HepG2 (cell line): ENCODE measurements around the gene FLAD1. TPM values are rescaled to one million over a fixed set of nuclear protein-coding genes. Genes with fewer than 3 reads are reported as not detected.

Source experiments
- ATAC-seq: fragments of 200-7000 bp; cut with Tn5 transposase; 3 replicates; pipeline ENCODE4 v1.9.1; 2020; ENCODE audit warnings: mild to moderate bottlenecking, moderate library complexity
- BruUV-seq: library from RNA; stranded (reverse); fragments of 400-500 nt; replicated peaks from 2 replicates; lab custom pipeline; 2021; lab: Mats Ljungman, UMichigan
- CTCF ChIA-PET: fragments of 300-600 bp; formaldehyde crosslinking; extraction: SDS; loops from one replicate; lab custom pipeline; 2021; ENCODE audit warnings: low total read pairs, inconsistent platforms, low intra/inter-chr PET ratio; lab: Yijun Ruan, JAX
- POLR2A ChIA-PET: fragments of 350-600 bp; sonication (Branson Sonifier 250); formaldehyde crosslinking; loops from one replicate; lab custom pipeline; 2020; ENCODE audit warnings: antibody characterized with exemption, inconsistent platforms; lab: Yijun Ruan, JAX
- DNase-seq: peaks from one replicate; pipeline ENCODE4 v3.0.0-alpha.2; 2015; ENCODE audit warnings: low spot score
- FAIRE-seq: peaks from 3 replicates; lab custom pipeline; 2011; peaks lifted over from hg19 to GRCh38; lab: Jason Lieb, UNC
- H2AFZ ChIP-seq: one replicate; pipeline ENCODE4 v1.6.1; 2011; ENCODE audit warnings: low read length, inconsistent platforms
- H3K27ac ChIP-seq: fragments of 300-600 bp; 3 replicates; pipeline ENCODE4 v1.8.0; 2011; ENCODE audit warnings: mixed run types, mild to moderate bottlenecking, mixed read lengths, low read length, inconsistent platforms; ENCODE audit not compliant: insufficient read depth; ENCODE audit errors: extremely low read length
- H3K27me3 ChIP-seq, 2 experiments: fragments of 200-600 bp in 1 of 2; 2 replicates in 1 of 2; 3 replicates in 1 of 2; pipeline versions ENCODE4 v1.6.0 to v1.8.0; 2011; ENCODE audit warnings: low read length in 2 of 2, mild to moderate bottlenecking in 2 of 2, moderate library complexity in 2 of 2, inconsistent platforms in 1 of 2; ENCODE audit not compliant: insufficient read depth in 2 of 2, control insufficient read depth in 1 of 2
- H3K36me3 ChIP-seq, 2 experiments: fragments of 200-600 bp in 1 of 2; replicated peaks in 1 of 2; 2 replicates in 1 of 2; 3 replicates in 1 of 2; pipeline versions ENCODE4 v1.5.1 to v1.8.0; 2011; ENCODE audit warnings: low read length in 2 of 2, inconsistent platforms in 1 of 2; ENCODE audit not compliant: insufficient read depth in 2 of 2, control insufficient read depth in 1 of 2
- H3K4me1 ChIP-seq: 2 replicates; pipeline ENCODE4 v1.5.1; 2012; ENCODE audit warnings: low read length, inconsistent platforms; ENCODE audit not compliant: insufficient read depth
- H3K4me2 ChIP-seq: 2 replicates; pipeline ENCODE4 v1.6.0; 2011; ENCODE audit warnings: low read depth, low read length, inconsistent platforms
- H3K4me3 ChIP-seq, 3 experiments: fragments of 200-600 bp in 1 of 3; sonication (generic), shearing (Covaris generic) in 1 of 3; replicated peaks in 1 of 3; 2 replicates each; pipeline ENCODE4 v1.5.1; 2011 to 2016; ENCODE audit warnings: low read length in 3 of 3, inconsistent platforms in 2 of 3, low read depth in 2 of 3, mild to moderate bottlenecking in 2 of 3, control low read depth in 1 of 3, mixed read lengths in 1 of 3; ENCODE audit not compliant: insufficient read depth in 1 of 3
- H3K79me2 ChIP-seq: one replicate; pipeline ENCODE4 v1.6.1; 2011; ENCODE audit warnings: low read length, inconsistent platforms; ENCODE audit not compliant: insufficient read depth
- H3K9ac ChIP-seq: 2 replicates; pipeline ENCODE4 v1.6.0; 2011; ENCODE audit warnings: mild to moderate bottlenecking, low read depth, low read length, inconsistent platforms; ENCODE audit not compliant: insufficient read depth
- H3K9me3 ChIP-seq: 2 replicates; pipeline ENCODE4 v1.5.1; 2012; ENCODE audit warnings: mild to moderate bottlenecking, low read length
- H4K20me1 ChIP-seq: 2 replicates; pipeline ENCODE4 v1.6.0; 2011; ENCODE audit warnings: inconsistent platforms, mild to moderate bottlenecking, low read length, moderate library complexity; ENCODE audit not compliant: insufficient read depth
- FOSL2 ChIP-seq: sonication (generic); formaldehyde crosslinking; IDR thresholded peaks from 2 replicates; pipeline ENCODE4 v1.4.0; 2020; ENCODE audit warnings: missing genetic modification reagents
- RBM22 ChIP-seq: fragments of 200-400 bp; formaldehyde crosslinking; optimal IDR thresholded peaks from 2 replicates; pipeline ENCODE3; 2017; ENCODE audit warnings: mild to moderate bottlenecking, low read length, moderate library complexity
- RFX5 ChIP-seq: IDR thresholded peaks from 2 replicates; pipeline ENCODE4 v1.6.1; 2011; ENCODE audit warnings: low read depth, low read length, improper control_type of control experiment
- ZNF263 ChIP-seq: sonication (generic); formaldehyde crosslinking; IDR thresholded peaks from 2 replicates; pipeline ENCODE4 v1.4.0; 2020; ENCODE audit warnings: missing genetic modification reagents
- ZNF772 ChIP-seq: sonication (generic); formaldehyde crosslinking; IDR thresholded peaks from 2 replicates; pipeline ENCODE4 v1.5.0; 2020; ENCODE audit warnings: mild to moderate bottlenecking, missing genetic modification reagents
- WGBS: methylation state at CpG from one replicate; pipeline ENCODE4 v1.1.6; 2017; ENCODE audit warnings: low lambda C conversion rate; 5-methylcytosine and 5-hydroxymethylcytosine counted together
- in situ Hi-C: cut with HindIII; loops from 2 replicates; pipeline ENCODE4 v1.10.0; 2017; ENCODE audit warnings: low pct_unique_long_range_greater_than_20kb; ENCODE audit not compliant: extremely low pct_ligation_motif_present
- intact Hi-C: fragments of 100-400 bp; cut with micrococcal nuclease; formaldehyde crosslinking; loops from one replicate; pipeline ENCODE4 v1.10.0; 2022; ENCODE audit not compliant: unreplicated experiment
- polyA plus RNA-seq, 8 experiments: library from polyadenylated mRNA; depleted of rRNA in 3 of 8; stranded (reverse) in 7 of 8; unstranded in 1 of 8; fragments of >200 nt; fragmentation: Illumina TruSeq in 4 of 8; extraction: Trizol in 4 of 8; gene quantifications; 2 replicates each; pipeline versions ENCODE4 v1.2.1 to v1.2.3, GENCODE V29; 2011 to 2016; ENCODE audit warnings: low read depth in 4 of 8, missing spikeins in 1 of 8, mixed read lengths in 1 of 8; ENCODE audit not compliant: insufficient read depth in 1 of 8
- total RNA-seq, 5 experiments: library from RNA; depleted of rRNA; stranded (reverse); fragments of >200 nt; fragmentation: Illumina TruSeq; extraction: Trizol; gene quantifications; 2 replicates each; pipeline ENCODE4 v1.2.3, GENCODE V29; 2016; ENCODE audit warnings: low read depth in 1 of 5

The FLAD1 gene
- total and polyA plus RNA-seq, 2 of the 13 experiments (the other 11 are each of a cell fraction or from before 2014, with no cell fraction given): 25.9 to 32.8 TPM

GRCh38 chr1:155026588-155026987, 43.4 kb downstream of the FLAD1 start:
- CTCF ChIA-PET: no interaction called here
- Histone ChIP-seq H3K9ac (no peak overlapping the region), H3K9me3 (no peaks in the 10 kb centered on the region), H3K79me2 (no peaks in the 10 kb centered on the region), H3K27me3 (peaks cover 2 to 22% of the 10 kb centered on the region in 2 experiments; a peak in 4 of 5 replicates), H3K4me1 (peaks cover 76% of the 10 kb centered on the region), H3K27ac (no peak overlapping the region), H3K4me2 (no peak overlapping the region), H4K20me1 (no peaks in the 10 kb centered on the region), H2AFZ (no peak overlapping the region), H3K36me3 (no peaks in the 10 kb centered on the region), H3K4me3 (no peak overlapping the region)
- FAIRE-seq (no peak), DNase-seq (no peak), ATAC-seq (no peak)
- intact Hi-C loops (no loop called here), in situ Hi-C loops (no loop called here)
- POLR2A ChIA-PET: no interaction called here
- WGBS: 69% methylated on average over 5 of the region's 6 CpGs
- no TSS peak for BruUV-seq
- peak; percentile 60; the same call in 1 of the 2 replicates for TF ChIP-seq RFX5
- TF ChIP-seq ZNF772: no peak
- peak; percentile 57; the same call in 1 of the 2 replicates for TF ChIP-seq FOSL2
- TF ChIP-seq, all 625 proteins: peak for 2

GRCh38 chr1:155029513-155030242, 46.5 kb downstream of the FLAD1 start:
- H3K27ac ChIP-seq: no peak overlapping the region
- FAIRE-seq (no peak), DNase-seq (no peak), ATAC-seq (peak; percentile 17; the same call in 2 of the 3 replicates)
- no TSS peak for BruUV-seq
- no peaks in the 10 kb centered on the region for H3K9me3 ChIP-seq
- TF ChIP-seq ZNF263 (CRISPR knock-in tag) (peak; percentile 81), RBM22 (no peak)
- no peak overlapping the region; the same call in 1 of the 2 replicates for H3K4me2 ChIP-seq
- WGBS: 55% methylated on average over 16 of the region's 16 CpGs
- H3K4me3 ChIP-seq: no peak overlapping the region
- POLR2A ChIA-PET: no interaction called here
- H3K79me2 ChIP-seq: no peaks in the 10 kb centered on the region
- H4K20me1 ChIP-seq: no peaks in the 10 kb centered on the region
- no peaks in the 10 kb centered on the region for H3K36me3 ChIP-seq
- intact Hi-C loops (no loop called here), in situ Hi-C loops (no loop called here)
- no peak overlapping the region for H2AFZ ChIP-seq
- CTCF ChIA-PET: no interaction called here
- H3K4me1 ChIP-seq: peaks cover 48% of the 10 kb centered on the region
- H3K27me3 ChIP-seq: peaks cover 7 to 45% of the 10 kb centered on the region in 2 experiments
- H3K9ac ChIP-seq: no peak overlapping the region
